NCI-H187 treated with DMSO at 0.1 percent for 48 hours (cell line): Measurements from ENCODE around the gene ZNF223.

ENCODE experiments used
- DNase-seq: peaks from one replicate; lab custom pipeline; 2025; lab: John Stamatoyannopoulos, UW

ZNF223 gene

GRCh38 chr19:44051650-44052402 is at the start of gene ZNF223:
Gene ZNF223, plus strand, starts transcription at chr19:44052036. Its CDS starts 3,141 bp downstream, at chr19:44055177.
- DNase-seq: peak; percentile 97

DNA sequence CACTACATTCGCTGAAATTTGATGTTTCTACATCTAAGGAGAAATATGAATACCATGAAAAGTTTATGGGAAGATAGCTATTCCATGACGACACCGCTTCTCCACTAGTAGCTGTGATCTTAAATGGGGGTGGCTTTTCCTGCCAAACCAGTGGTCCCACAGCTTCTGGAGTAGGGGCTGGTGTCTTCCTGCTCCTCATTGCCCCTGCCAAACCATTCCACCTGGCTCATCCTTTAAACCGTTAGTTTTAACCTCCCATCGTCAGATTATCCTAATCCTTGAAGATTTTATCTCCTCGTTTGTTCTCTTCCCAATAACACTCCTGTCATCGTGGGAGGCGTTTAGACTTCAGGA is 49.6 kb upstream of the ZNF223 start:
- DNase-seq: no peak

- DNase-seq: peak; percentile 92
Measured at GRCh38 chr19:44002566-44003460, 49.0 kb upstream of the ZNF223 start, which contains the start of gene ZNF230. Gene ZNF230, plus strand, starts transcription at chr19:44002957. Its CDS starts 4,122 bp downstream, at chr19:44007079.

DNA sequence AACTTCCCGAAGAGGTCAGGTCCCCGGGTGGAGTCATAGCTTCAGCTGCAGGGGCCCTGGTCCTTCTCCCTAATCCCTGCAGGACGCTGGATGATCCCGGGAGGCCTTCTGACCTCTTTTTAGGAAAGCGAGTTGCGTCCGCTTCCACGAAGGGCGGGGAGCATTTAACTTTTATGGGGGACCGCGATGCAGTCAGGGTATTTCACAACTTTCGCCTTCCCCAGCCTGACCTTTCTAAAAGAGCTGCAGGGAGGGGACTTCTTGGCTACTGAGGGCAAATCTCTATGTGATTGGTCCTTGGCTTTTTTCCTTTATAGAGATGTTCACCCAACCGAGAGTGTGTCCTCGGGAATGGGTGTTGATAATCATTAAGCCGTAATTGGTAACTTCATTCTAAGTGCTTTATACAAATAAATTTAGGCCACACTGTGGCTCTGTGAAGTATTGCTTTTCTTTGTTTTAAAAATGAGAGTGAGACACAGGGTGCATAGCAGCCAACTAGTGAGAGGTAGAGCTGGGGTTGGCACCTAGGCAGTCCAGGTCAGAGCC is 48.3 kb upstream of the ZNF223 start:
- DNase-seq: no peak

DNA sequence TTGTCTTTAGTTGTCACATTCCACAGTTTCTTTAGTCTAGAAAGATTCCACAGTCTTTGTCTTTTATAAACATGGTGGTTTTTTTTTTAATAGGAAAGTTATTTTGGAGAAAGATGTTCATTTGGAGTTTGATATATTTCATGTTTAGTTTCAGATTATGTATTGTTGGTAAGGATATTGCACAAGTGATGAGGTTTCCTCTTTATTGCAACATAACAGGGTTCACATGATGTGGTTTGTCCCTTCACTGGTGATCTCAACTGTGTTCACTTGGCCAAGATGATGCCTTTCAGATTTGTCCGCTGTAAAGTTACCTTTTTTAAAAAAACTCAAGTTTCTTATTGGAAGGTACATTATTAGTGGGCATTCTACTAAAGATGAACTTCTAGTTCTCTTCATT is 45.9 kb upstream of the ZNF223 start:
- DNase-seq: no peak

DNA sequence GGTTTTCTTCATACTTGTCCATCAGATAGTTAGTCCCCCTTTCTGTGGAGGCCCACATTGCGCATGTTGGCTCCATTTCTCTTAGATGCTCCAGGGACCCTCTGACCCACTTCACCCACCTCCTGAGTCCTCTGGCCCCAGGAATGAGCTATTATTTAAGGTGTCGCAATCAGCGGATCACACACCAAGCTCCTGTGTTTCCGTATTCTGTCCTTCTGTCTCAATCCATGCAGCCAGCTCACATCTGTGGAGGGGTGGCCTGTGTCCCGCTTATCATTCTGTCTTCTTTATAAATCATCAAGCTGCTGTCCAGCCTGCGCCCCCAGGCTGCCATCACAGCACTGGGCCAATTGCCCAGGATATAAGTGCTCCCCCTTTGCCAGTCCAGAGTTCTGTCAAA is 44.4 kb upstream of the ZNF223 start:
- no peak for DNase-seq

GRCh38 chr19:44010468-44010867 is 41.4 kb upstream of the ZNF223 start:
- DNase-seq: no peak

- no peak for DNase-seq
Measured at GRCh38 chr19:44019498-44019897, 32.3 kb upstream of the ZNF223 start.

- DNase-seq: no peak
Measured at GRCh38 chr19:44021221-44021620, 30.6 kb upstream of the ZNF223 start.

DNA sequence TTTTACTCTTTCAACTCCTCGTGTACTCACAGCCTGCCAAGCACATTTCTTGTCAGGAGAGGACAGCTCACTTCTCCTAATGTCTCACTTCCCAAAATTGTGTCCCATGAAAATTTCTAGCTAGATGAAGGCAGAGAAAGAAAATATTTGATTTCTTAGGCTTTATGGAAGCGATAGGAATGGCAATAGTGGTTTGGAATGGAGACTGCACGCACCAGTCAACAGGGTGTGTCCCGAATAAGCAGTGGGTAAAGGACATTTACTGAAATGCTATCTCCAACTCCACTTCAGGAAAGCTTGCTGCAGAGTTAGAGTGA is 27.0 kb upstream of the ZNF223 start:
- no peak for DNase-seq

- DNase-seq: peak; percentile 60
Measured at GRCh38 chr19:44025217-44025936, 26.5 kb upstream of the ZNF223 start, which contains the start of gene ZNF222. Gene ZNF222, plus strand, starts transcription at chr19:44025379. Its CDS starts 58 bp downstream, at chr19:44025437.

DNA sequence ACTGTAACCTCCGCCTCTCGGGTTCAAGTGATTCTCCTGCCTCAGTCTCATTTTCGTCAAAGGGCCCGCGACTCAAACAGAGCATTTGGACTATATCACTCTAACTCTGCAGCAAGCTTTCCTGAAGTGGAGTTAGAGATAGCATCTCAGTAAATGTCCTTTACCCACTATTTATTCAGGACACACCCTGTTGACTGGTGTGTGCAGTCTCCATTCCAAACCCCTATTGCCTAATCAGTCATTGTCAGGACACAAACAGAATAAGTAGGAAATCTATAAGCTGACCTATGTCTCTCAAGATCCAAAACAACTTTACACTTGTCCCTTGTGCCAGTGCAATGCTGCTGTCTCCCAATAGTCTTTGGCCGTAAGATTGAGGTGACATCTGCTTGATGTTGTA is 25.2 kb upstream of the ZNF223 start:
- DNase-seq: no peak

GRCh38 chr19:44032001-44032610 is 19.7 kb upstream of the ZNF223 start:
- no peak for DNase-seq

DNA sequence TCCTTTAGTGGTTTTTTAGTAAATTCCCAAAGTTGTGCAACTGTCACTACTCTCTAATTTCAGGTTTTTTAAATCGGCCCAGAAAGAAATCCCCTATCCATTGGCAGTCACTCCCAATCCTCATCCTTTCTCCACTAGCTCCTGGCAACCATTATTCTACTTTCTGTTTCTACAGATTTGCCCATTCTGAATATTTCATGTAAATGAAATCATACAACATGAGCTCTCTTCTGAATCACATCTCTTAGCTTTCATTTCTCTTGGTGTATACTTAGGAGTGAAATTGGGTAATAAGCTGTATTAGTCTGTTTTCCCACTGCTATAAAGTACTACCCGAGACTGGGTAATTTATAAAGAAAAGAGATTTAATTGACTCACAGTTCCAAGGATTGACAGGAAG is 9.7 kb upstream of the ZNF223 start:
- no peak for DNase-seq

- DNase-seq: peak; percentile 4
Measured at GRCh38 chr19:44050740-44051649, 841 bp upstream of the ZNF223 start.

DNA sequence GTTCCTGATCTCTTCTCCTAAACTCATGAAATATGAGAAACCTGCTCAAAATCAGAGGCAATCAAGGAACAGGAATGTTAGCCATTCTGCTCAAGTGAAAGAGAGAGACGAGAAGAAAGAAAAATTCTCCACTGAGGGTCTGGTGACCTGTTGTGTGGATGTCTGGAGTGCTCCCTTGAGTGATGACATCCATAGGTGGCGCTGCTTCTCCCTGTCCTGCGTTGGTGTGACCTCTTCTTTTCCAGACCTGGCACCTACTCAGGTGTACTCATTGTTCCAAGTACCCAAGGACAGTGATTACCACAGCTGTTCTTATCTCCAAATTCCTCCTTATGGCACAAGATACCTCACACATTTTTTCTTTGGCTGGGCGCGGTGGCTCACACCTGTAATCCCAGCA is 4.0 kb downstream of the ZNF223 start:
- no peak for DNase-seq

DNA sequence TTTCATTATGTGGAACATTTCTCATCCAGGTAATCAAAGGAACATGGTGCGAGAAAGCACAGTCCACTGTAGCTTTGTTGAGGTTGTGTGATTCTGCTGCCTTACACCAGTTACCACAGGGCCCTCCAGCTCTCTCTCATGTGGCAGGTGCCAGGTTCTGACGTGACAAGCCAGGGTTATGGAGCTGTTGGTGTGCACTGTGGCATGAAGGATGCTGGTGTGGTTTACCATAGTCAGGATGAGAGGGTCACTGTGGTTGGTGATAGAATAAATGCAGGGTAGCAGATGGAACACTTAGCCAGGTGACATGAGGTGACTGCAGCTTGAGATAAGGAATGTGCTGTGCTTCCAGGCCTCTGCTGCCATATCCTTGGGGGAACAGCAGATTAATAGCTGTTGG is 7.4 kb downstream of the ZNF223 start:
- DNase-seq: no peak

- DNase-seq: no peak
Measured at GRCh38 chr19:44061038-44061437, 9.2 kb downstream of the ZNF223 start.

DNA sequence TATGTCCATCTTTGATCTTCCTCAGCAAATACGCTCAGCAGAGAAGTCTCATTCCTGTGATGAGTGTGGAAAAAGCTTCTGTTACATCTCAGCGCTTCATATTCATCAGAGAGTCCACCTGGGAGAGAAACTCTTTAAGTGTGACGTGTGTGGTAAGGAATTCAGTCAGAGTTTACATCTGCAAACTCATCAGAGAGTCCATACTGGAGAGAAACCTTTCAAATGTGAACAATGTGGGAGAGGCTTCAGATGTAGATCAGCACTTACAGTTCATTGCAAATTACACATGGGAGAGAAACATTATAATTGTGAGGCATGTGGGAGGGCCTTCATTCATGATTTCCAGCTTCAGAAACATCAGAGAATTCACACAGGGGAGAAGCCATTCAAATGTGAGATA is 14.5 kb downstream of the ZNF223 start:
- DNase-seq: no peak

- DNase-seq: no peak
Measured at GRCh38 chr19:44069415-44069814, 17.6 kb downstream of the ZNF223 start.
